Stimulated activated naive B cell treated with anti-CD40 and anti-IgM and Interleukin-4, amounts not matched to agents 10 μg/mL and 1 μg/mL and 100 μg/mL, for 72 hours (primary cell): Measurements from ENCODE around the gene METTL5.
A peak's percentile ranks its signal among the peaks of the same experiment; 100 is the strongest.

Experiments
- ATAC-seq, 2 donors: fragments of 150-1000 bp; cut with Tn5 transposase; replicated peaks; 2 replicates each; pipeline ENCODE4 v1.10.0; 2021; ENCODE audit warnings: moderate library complexity in 1 of 2
- DNase-seq: peaks from one replicate; pipeline ENCODE4 v3.0.0; 2021
- H3K27ac Mint-ChIP-seq: one replicate; pipeline ENCODE4 v1.8.0; 2022; ENCODE audit warnings: mild to moderate bottlenecking, mixed read lengths
- H3K27me3 Mint-ChIP-seq, 2 donors: one replicate each; pipeline ENCODE4 v1.8.0; 2022; ENCODE audit warnings: mixed read lengths in 2 of 2
- H3K36me3 Mint-ChIP-seq, 2 donors: one replicate each; pipeline ENCODE4 v1.8.0; 2022; ENCODE audit warnings: mixed read lengths in 2 of 2, mild to moderate bottlenecking in 1 of 2
- H3K4me1 Mint-ChIP-seq, 2 donors: one replicate each; pipeline ENCODE4 v1.8.0; 2022; ENCODE audit warnings: mixed read lengths in 2 of 2, mild to moderate bottlenecking in 1 of 2
- H3K4me3 Mint-ChIP-seq, 2 donors: one replicate each; pipeline ENCODE4 v1.8.0; 2022; ENCODE audit warnings: mild to moderate bottlenecking in 2 of 2, mixed read lengths in 2 of 2, moderate library complexity in 1 of 2
- H3K9me3 Mint-ChIP-seq, 2 donors: one replicate each; pipeline ENCODE4 v1.8.0; 2022; ENCODE audit warnings: mixed read lengths in 2 of 2, mild to moderate bottlenecking in 1 of 2

Gene METTL5

GRCh38 chr2:169782513-169782912, 42.2 kb downstream of the METTL5 start:
- no peaks in the 10 kb centered on the region for H3K36me3 Mint-ChIP-seq
- H3K27ac Mint-ChIP-seq = no peak overlapping the region
- ATAC-seq (no peak), DNase-seq (no peak)
- H3K4me3 Mint-ChIP-seq = no peak overlapping the region
- H3K9me3 Mint-ChIP-seq = no peaks in the 10 kb centered on the region
- no peaks in the 10 kb centered on the region for H3K4me1 Mint-ChIP-seq
- peaks cover 0 to 4% of the 10 kb centered on the region in 2 donors for H3K27me3 Mint-ChIP-seq

GRCh38 chr2:169781249-169782013, 43.3 kb downstream of the METTL5 start:
- ATAC-seq (no peak), DNase-seq (no peak)
- peaks cover 0 to 4% of the 10 kb centered on the region in 2 donors for H3K27me3 Mint-ChIP-seq
- H3K4me1 Mint-ChIP-seq = no peaks in the 10 kb centered on the region
- no peak overlapping the region for H3K4me3 Mint-ChIP-seq
- no peaks in the 10 kb centered on the region for H3K36me3 Mint-ChIP-seq
- H3K9me3 Mint-ChIP-seq = no peaks in the 10 kb centered on the region
- no peak overlapping the region for H3K27ac Mint-ChIP-seq

- H3K27me3 Mint-ChIP-seq = peaks cover 0 to 4% of the 10 kb centered on the region in 2 donors
- DNase-seq = no peak
- ATAC-seq = no peak
Measured at GRCh38 chr2:169778446-169778845, 46.3 kb downstream of the METTL5 start.

GRCh38 chr2:169776252-169776761, 48.4 kb downstream of the METTL5 start:
- Mint-ChIP-seq H3K36me3 (no peaks in the 10 kb centered on the region), H3K4me3 (no peak overlapping the region)

More at GRCh38 chr2:169778446-169778845, 46.3 kb downstream of the METTL5 start:
- Mint-ChIP-seq H3K4me1 (no peaks in the 10 kb centered on the region), H3K27ac (no peak overlapping the region), H3K9me3 (no peaks in the 10 kb centered on the region), H3K4me3 (no peak overlapping the region), H3K36me3 (no peaks in the 10 kb centered on the region)

GRCh38 chr2:169775765-169776164, 48.9 kb downstream of the METTL5 start:
- no peak for ATAC-seq
- Mint-ChIP-seq H3K27ac (no peak overlapping the region), H3K9me3 (no peaks in the 10 kb centered on the region), H3K36me3 (no peaks in the 10 kb centered on the region), H3K4me1 (no peaks in the 10 kb centered on the region), H3K27me3 (peaks cover 0 to 5% of the 10 kb centered on the region in 2 donors), H3K4me3 (no peak overlapping the region)
- DNase-seq = no peak

More at GRCh38 chr2:169776252-169776761, 48.4 kb downstream of the METTL5 start:
- Mint-ChIP-seq H3K27ac (no peak overlapping the region), H3K9me3 (no peaks in the 10 kb centered on the region), H3K4me1 (no peaks in the 10 kb centered on the region), H3K27me3 (peaks cover 0 to 3% of the 10 kb centered on the region in 2 donors)
- DNase-seq (no peak), ATAC-seq (no peak)

- no peak overlapping the region for H3K27ac Mint-ChIP-seq
- peaks cover 0 to 5% of the 10 kb centered on the region in 2 donors for H3K27me3 Mint-ChIP-seq
- no peak overlapping the region for H3K4me3 Mint-ChIP-seq
- DNase-seq (no peak), ATAC-seq (no peak)
- no peaks in the 10 kb centered on the region for H3K4me1 Mint-ChIP-seq
- no peaks in the 10 kb centered on the region for H3K9me3 Mint-ChIP-seq
- no peaks in the 10 kb centered on the region for H3K36me3 Mint-ChIP-seq
Measured at GRCh38 chr2:169775354-169775753, 49.4 kb downstream of the METTL5 start.

- Mint-ChIP-seq H3K9me3 (no peaks in the 10 kb centered on the region), H3K4me1 (peaks cover 0 to 13% of the 10 kb centered on the region in 2 donors), H3K27ac (no peak overlapping the region), H3K4me3 (no peak overlapping the region), H3K36me3 (no peaks in the 10 kb centered on the region), H3K27me3 (peaks cover 13% of the 10 kb centered on the region in 2 donors)
- DNase-seq (no peak), ATAC-seq (no peak)
Measured at GRCh38 chr2:169772651-169773050, 52.1 kb downstream of the METTL5 start.

GRCh38 chr2:169771612-169772011, 53.1 kb downstream of the METTL5 start:
- no peaks in the 10 kb centered on the region for H3K9me3 Mint-ChIP-seq
- no peak for ATAC-seq
- DNase-seq = no peak
- H3K4me1 Mint-ChIP-seq = peaks cover 0 to 19% of the 10 kb centered on the region in 2 donors
- H3K4me3 Mint-ChIP-seq = no peak overlapping the region
- peaks cover 15 to 18% of the 10 kb centered on the region in 2 donors for H3K27me3 Mint-ChIP-seq
- H3K36me3 Mint-ChIP-seq = no peaks in the 10 kb centered on the region
- no peak overlapping the region for H3K27ac Mint-ChIP-seq

GRCh38 chr2:169771021-169771420, 53.7 kb downstream of the METTL5 start:
- Mint-ChIP-seq H3K36me3 (no peaks in the 10 kb centered on the region), H3K4me1 (peaks cover 0 to 19% of the 10 kb centered on the region in 2 donors), H3K27me3 (peaks cover 15 to 18% of the 10 kb centered on the region in 2 donors), H3K4me3 (no peak overlapping the region), H3K9me3 (no peaks in the 10 kb centered on the region), H3K27ac (no peak overlapping the region)
- ATAC-seq (no peak), DNase-seq (no peak)

- H3K4me3 Mint-ChIP-seq = peak overlapping the region; percentile 80 to 89
- peak; percentile 42 to 46 for ATAC-seq
- H3K27me3 Mint-ChIP-seq = peaks cover 15 to 18% of the 10 kb centered on the region in 2 donors
- H3K36me3 Mint-ChIP-seq = no peaks in the 10 kb centered on the region
- peaks cover 0 to 19% of the 10 kb centered on the region in 2 donors for H3K4me1 Mint-ChIP-seq
- no peaks in the 10 kb centered on the region for H3K9me3 Mint-ChIP-seq
- peak; percentile 15 for DNase-seq
- no peak overlapping the region for H3K27ac Mint-ChIP-seq
Measured at GRCh38 chr2:169768262-169768995, 56.3 kb downstream of the METTL5 start.

GRCh38 chr2:169767243-169767888, 57.3 kb downstream of the METTL5 start:
- peak; percentile 14 for DNase-seq
- no peaks in the 10 kb centered on the region for H3K9me3 Mint-ChIP-seq
- H3K27me3 Mint-ChIP-seq = peaks cover 15 to 18% of the 10 kb centered on the region in 2 donors
- H3K27ac Mint-ChIP-seq = no peak overlapping the region
- H3K36me3 Mint-ChIP-seq = no peaks in the 10 kb centered on the region
- H3K4me1 Mint-ChIP-seq = peaks cover 0 to 19% of the 10 kb centered on the region in 2 donors
- H3K4me3 Mint-ChIP-seq = no peak overlapping the region
- ATAC-seq = peak in 1 of 2 donors; percentile 54

GRCh38 chr2:169765523-169765922, 59.2 kb downstream of the METTL5 start:
- Mint-ChIP-seq H3K9me3 (no peaks in the 10 kb centered on the region), H3K27ac (no peak overlapping the region), H3K27me3 (peaks cover 14 to 15% of the 10 kb centered on the region in 2 donors), H3K4me3 (no peak overlapping the region), H3K36me3 (no peaks in the 10 kb centered on the region), H3K4me1 (peaks cover 0 to 19% of the 10 kb centered on the region in 2 donors)
- DNase-seq (no peak), ATAC-seq (no peak)

GRCh38 chr2:169761970-169762292, 62.8 kb downstream of the METTL5 start:
- Mint-ChIP-seq H3K4me3 (no peak overlapping the region), H3K9me3 (no peaks in the 10 kb centered on the region)
- ATAC-seq = no peak

More at GRCh38 chr2:169761970-169762292, 62.8 kb downstream of the METTL5 start:
- peaks cover 0 to 4% of the 10 kb centered on the region in 2 donors for H3K27me3 Mint-ChIP-seq
- DNase-seq = no peak
- H3K36me3 Mint-ChIP-seq = peaks cover 0 to 3% of the 10 kb centered on the region in 2 donors
- no peak overlapping the region for H3K27ac Mint-ChIP-seq
- H3K4me1 Mint-ChIP-seq = no peaks in the 10 kb centered on the region
